BLaER1 (cell line): ENCODE results near the gene FBXO36.
"Not testable (repeated sequence)": the region's sequence is repeated elsewhere in the genome, so short reads cannot be mapped to it uniquely, and the experiment has no call there.

Experiments used
- H3K27ac ChIP-seq: shearing (Covaris generic); formaldehyde crosslinking; 2 replicates; pipeline ENCODE4 v1.8.1; 2022
- H3K27me3 ChIP-seq: shearing (Covaris generic); formaldehyde crosslinking; 2 replicates; pipeline ENCODE4 v1.8.1; 2022
- H3K36me3 ChIP-seq: shearing (Covaris generic); formaldehyde crosslinking; 2 replicates; pipeline ENCODE4 v1.8.1; 2022
- H3K4me1 ChIP-seq: shearing (Covaris generic); formaldehyde crosslinking; 2 replicates; pipeline ENCODE4 v1.8.1; 2022
- H3K4me2 ChIP-seq: shearing (Covaris generic); formaldehyde crosslinking; 2 replicates; pipeline ENCODE4 v1.8.1; 2022
- H3K4me3 ChIP-seq: shearing (Covaris generic); formaldehyde crosslinking; 2 replicates; pipeline ENCODE4 v1.8.1; 2022
- H3K9ac ChIP-seq: shearing (Covaris generic); formaldehyde crosslinking; 2 replicates; pipeline ENCODE4 v1.8.1; 2022
- H3K9me3 ChIP-seq: shearing (Covaris generic); formaldehyde crosslinking; 2 replicates; pipeline ENCODE4 v1.8.1; 2022
- H4K20me1 ChIP-seq: shearing (Covaris generic); formaldehyde crosslinking; 2 replicates; pipeline ENCODE4 v1.8.1; 2022
- Cebpa-rat ChIP-seq: shearing (Covaris generic); IDR thresholded peaks from 2 replicates; pipeline ENCODE4 v1.8.1; 2022

Gene FBXO36

GRCh38 chr2:229955663-229956062 lies 33.4 kb downstream of the FBXO36 start:
- no peaks in the 10 kb centered on the region for H3K27me3 ChIP-seq
- no peak for TF ChIP-seq Cebpa-rat
- H4K20me1 ChIP-seq, result no peaks in the 10 kb centered on the region
- H3K36me3 ChIP-seq, result no peaks in the 10 kb centered on the region
- no peak overlapping the region for H3K4me3 ChIP-seq
- no peak overlapping the region for H3K4me2 ChIP-seq
- no peak overlapping the region for H3K9ac ChIP-seq
- H3K9me3 ChIP-seq, result no peaks in the 10 kb centered on the region
- H3K4me1 ChIP-seq, result no peaks in the 10 kb centered on the region
- no peak overlapping the region for H3K27ac ChIP-seq

GRCh38 chr2:229956491-229956890 lies 34.2 kb downstream of the FBXO36 start:
- Histone ChIP-seq H3K4me3 (no peak overlapping the region), H3K27me3 (no peaks in the 10 kb centered on the region), H3K4me2 (no peak overlapping the region), H3K27ac (no peak overlapping the region), H3K9me3 (no peaks in the 10 kb centered on the region), H3K9ac (no peak overlapping the region), H3K36me3 (no peaks in the 10 kb centered on the region), H3K4me1 (no peaks in the 10 kb centered on the region), H4K20me1 (no peaks in the 10 kb centered on the region)
- no peak for TF ChIP-seq Cebpa-rat

DNA sequence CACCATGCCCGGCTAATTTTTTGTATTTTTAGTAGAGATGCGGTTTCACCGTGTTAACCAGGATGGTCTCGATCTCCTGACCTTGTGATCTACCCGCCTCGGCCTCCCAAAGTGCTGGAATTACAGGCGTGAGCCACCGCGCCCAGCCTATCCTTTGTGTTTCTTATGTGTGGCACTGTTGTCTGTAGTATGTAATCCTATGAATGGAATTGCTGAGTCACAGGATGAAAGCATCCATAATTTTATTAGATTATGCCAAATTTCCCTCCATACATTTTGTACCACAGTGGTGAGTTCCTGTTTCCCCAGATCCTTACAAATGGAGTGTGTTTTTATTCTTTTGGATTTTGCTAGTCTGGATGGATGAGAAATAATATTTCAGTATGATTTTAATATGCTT lies 41.3 kb downstream of the FBXO36 start:
- H3K4me1 ChIP-seq, H3K9me3 ChIP-seq, H3K27ac ChIP-seq, H4K20me1 ChIP-seq, H3K9ac ChIP-seq, H3K4me3 ChIP-seq, H3K27me3 ChIP-seq, H3K4me2 ChIP-seq, H3K36me3 ChIP-seq: not testable (repeated sequence)

- Histone ChIP-seq H3K9ac (no peak overlapping the region), H4K20me1 (no peaks in the 10 kb centered on the region), H3K9me3 (no peaks in the 10 kb centered on the region), H3K4me2 (no peak overlapping the region), H3K27ac (no peak overlapping the region), H3K4me1 (no peaks in the 10 kb centered on the region), H3K4me3 (no peak overlapping the region), H3K27me3 (no peaks in the 10 kb centered on the region), H3K36me3 (no peaks in the 10 kb centered on the region)
- no peak for TF ChIP-seq Cebpa-rat
Measured at GRCh38 chr2:229969921-229970320, 47.6 kb downstream of the FBXO36 start.

- H3K27me3 ChIP-seq, result no peaks in the 10 kb centered on the region
- H4K20me1 ChIP-seq, result no peaks in the 10 kb centered on the region
- no peak overlapping the region for H3K9ac ChIP-seq
- no peak for TF ChIP-seq Cebpa-rat
- H3K9me3 ChIP-seq, result no peaks in the 10 kb centered on the region
- H3K4me1 ChIP-seq, result no peaks in the 10 kb centered on the region
- H3K36me3 ChIP-seq, result no peaks in the 10 kb centered on the region
- no peak overlapping the region for H3K27ac ChIP-seq
- no peak overlapping the region for H3K4me3 ChIP-seq
- H3K4me2 ChIP-seq, result no peak overlapping the region
Measured at GRCh38 chr2:229970406-229970805, 48.1 kb downstream of the FBXO36 start.

DNA sequence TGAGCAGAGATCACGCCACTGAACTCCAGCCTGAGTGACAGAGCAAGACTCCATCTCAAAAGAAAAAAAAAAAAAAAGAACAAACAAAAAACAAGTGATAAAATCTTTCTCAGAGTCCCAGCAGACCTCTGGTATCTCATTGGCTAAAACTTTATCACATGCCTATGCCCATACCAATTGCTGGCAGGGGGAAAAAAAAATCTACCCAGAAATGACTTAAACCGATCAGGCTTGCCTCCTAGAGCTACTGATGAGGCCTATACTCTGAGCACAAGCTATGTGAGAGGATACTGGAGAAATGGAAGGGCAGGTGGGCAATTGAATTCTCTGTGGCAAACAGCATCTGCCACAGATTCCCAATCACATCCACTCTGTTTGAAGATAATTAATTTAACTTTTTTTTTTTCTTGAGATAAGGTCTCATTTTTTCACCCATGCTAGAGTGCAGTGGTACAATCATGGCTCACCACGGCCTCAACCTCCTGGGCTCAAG lies 49.0 kb downstream of the FBXO36 start:
- no peaks in the 10 kb centered on the region for H3K9me3 ChIP-seq
- no peak overlapping the region for H3K9ac ChIP-seq
- TF ChIP-seq Cebpa-rat, result no peak
- H3K4me1 ChIP-seq, result no peaks in the 10 kb centered on the region
- H3K4me2 ChIP-seq, result no peak overlapping the region
- no peak overlapping the region for H3K27ac ChIP-seq
- H3K36me3 ChIP-seq, result no peaks in the 10 kb centered on the region
- H3K4me3 ChIP-seq, result no peak overlapping the region
- H3K27me3 ChIP-seq, result no peaks in the 10 kb centered on the region
- no peaks in the 10 kb centered on the region for H4K20me1 ChIP-seq

DNA sequence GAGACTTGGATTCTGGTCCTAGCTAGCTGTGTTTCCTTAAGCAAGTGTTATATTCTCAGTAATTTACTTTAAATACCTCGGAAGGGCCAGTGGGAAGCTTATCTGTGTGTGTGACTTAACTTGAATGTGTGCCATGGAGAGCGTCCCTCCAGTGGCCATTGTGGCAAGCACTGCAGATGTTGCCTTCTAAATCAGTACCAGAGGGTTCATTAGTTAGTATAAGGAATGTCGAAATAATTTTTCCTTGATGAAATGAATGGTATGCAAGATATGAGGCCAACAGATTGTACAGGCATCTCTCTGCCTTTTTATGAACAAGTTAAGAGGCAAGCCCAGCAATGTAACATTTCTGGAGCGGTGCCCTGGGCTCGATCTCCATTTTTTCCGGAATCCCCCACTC lies 52.0 kb downstream of the FBXO36 start:
- Histone ChIP-seq H3K4me1 (no peaks in the 10 kb centered on the region), H3K36me3 (0 out of 2 replicates have a peak, but pooled peaks cover 3% of the 10 kb centered on the region), H3K4me3 (no peak overlapping the region), H3K9ac (no peak overlapping the region), H3K27ac (no peak overlapping the region), H3K9me3 (no peaks in the 10 kb centered on the region), H3K4me2 (no peak overlapping the region), H3K27me3 (no peaks in the 10 kb centered on the region), H4K20me1 (no peaks in the 10 kb centered on the region)
- TF ChIP-seq Cebpa-rat, result no peak

- H3K4me1 ChIP-seq, result peaks cover 14% of the 10 kb centered on the region
- no peaks in the 10 kb centered on the region for H4K20me1 ChIP-seq
- no peaks in the 10 kb centered on the region for H3K9me3 ChIP-seq
- H3K36me3 ChIP-seq, result 0 out of 2 replicates have a peak, but pooled peaks cover 3% of the 10 kb centered on the region
- H3K27ac ChIP-seq, result no peak overlapping the region
- no peaks in the 10 kb centered on the region for H3K27me3 ChIP-seq
- H3K4me2 ChIP-seq, result peak overlapping the region; percentile 69
- no peak for TF ChIP-seq Cebpa-rat
- no peak overlapping the region for H3K4me3 ChIP-seq
- H3K9ac ChIP-seq, result peak overlapping the region; percentile 8; the same call in 1 of the 2 replicates
Measured at GRCh38 chr2:229980431-229981184, 58.3 kb downstream of the FBXO36 start.

GRCh38 chr2:229993236-229993635 lies 70.9 kb downstream of the FBXO36 start:
- Histone ChIP-seq H3K27ac (no peak overlapping the region), H3K4me2 (no peak overlapping the region), H3K36me3 (no peaks in the 10 kb centered on the region), H3K4me3 (no peak overlapping the region), H3K4me1 (no peaks in the 10 kb centered on the region), H4K20me1 (no peaks in the 10 kb centered on the region), H3K9ac (no peak overlapping the region), H3K27me3 (no peaks in the 10 kb centered on the region), H3K9me3 (peaks cover 5% of the 10 kb centered on the region; the same call in 1 of the 2 replicates)
- TF ChIP-seq Cebpa-rat, result no peak

GRCh38 chr2:229996320-229996719 lies 74.0 kb downstream of the FBXO36 start:
- Histone ChIP-seq H3K27ac (no peak overlapping the region), H3K9me3 (peaks cover 3% of the 10 kb centered on the region; the same call in 1 of the 2 replicates)
- TF ChIP-seq Cebpa-rat, result no peak

DNA sequence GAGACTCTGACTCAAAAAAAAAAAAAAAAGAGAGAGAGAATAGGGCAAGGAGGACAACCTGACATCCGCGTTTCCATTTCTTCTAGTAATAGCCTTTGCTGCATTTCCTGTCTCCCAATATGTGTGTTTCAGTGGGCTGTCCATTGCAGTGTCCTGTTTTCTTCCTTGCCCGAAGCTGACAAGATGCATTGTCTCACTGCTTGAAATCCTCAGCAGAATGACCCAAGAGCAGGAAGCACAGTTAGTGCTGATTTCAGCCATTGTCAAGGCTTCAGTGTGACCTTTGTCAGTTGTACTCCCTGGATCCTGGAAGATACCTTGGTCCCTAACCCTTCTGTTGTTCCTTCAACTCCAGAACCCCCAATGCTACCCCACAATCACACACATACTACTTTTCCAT lies 75.3 kb downstream of the FBXO36 start:
- H3K4me3 ChIP-seq, result no peak overlapping the region
- H3K9me3 ChIP-seq, result no peaks in the 10 kb centered on the region
- H3K4me2 ChIP-seq, result no peak overlapping the region
- H3K4me1 ChIP-seq, result no peaks in the 10 kb centered on the region
- no peaks in the 10 kb centered on the region for H4K20me1 ChIP-seq
- no peak overlapping the region for H3K9ac ChIP-seq
- H3K27me3 ChIP-seq, result no peaks in the 10 kb centered on the region
- H3K27ac ChIP-seq, result no peak overlapping the region
- H3K36me3 ChIP-seq, result no peaks in the 10 kb centered on the region
- TF ChIP-seq Cebpa-rat, result no peak

More at GRCh38 chr2:229996320-229996719, 74.0 kb downstream of the FBXO36 start:
- Histone ChIP-seq H3K36me3 (no peaks in the 10 kb centered on the region), H3K4me2 (no peak overlapping the region), H3K9ac (no peak overlapping the region), H3K4me1 (no peaks in the 10 kb centered on the region), H3K4me3 (no peak overlapping the region), H3K27me3 (no peaks in the 10 kb centered on the region), H4K20me1 (no peaks in the 10 kb centered on the region)
